KOPT-K1 (cell line): ENCODE measurements around the gene SLC17A9.
A peak's percentile ranks its signal among the peaks of the same experiment; 100 is the strongest.

Experiments
- H3K27ac ChIP-seq: fragments of 200-600 bp; sonication (generic); 2 replicates; pipeline ENCODE4 v1.5.1; 2016; ENCODE audit warnings: antibody characterized with exemption, mild to moderate bottlenecking, low read depth, low read length; ENCODE audit not compliant: poor library complexity, severe bottlenecking
- H3K36me3 ChIP-seq: fragments of 200-600 bp; sonication (generic); 2 replicates; pipeline ENCODE4 v1.5.1; 2017; ENCODE audit warnings: antibody characterized with exemption, mild to moderate bottlenecking, low read length, moderate library complexity; ENCODE audit not compliant: insufficient read depth
- H3K9me3 ChIP-seq: fragments of 200-600 bp; sonication (generic); 2 replicates; pipeline ENCODE4 v1.5.1; 2017; ENCODE audit warnings: antibody characterized with exemption, low read length, mild to moderate bottlenecking; ENCODE audit not compliant: insufficient read depth, poor library complexity, severe bottlenecking

The SLC17A9 gene

GRCh38 chr20:62972845-62973745 lies 20.6 kb downstream of the SLC17A9 start:
- Histone ChIP-seq H3K9me3 (no peaks in the 10 kb centered on the region), H3K27ac (no peak overlapping the region), H3K36me3 (no peaks in the 10 kb centered on the region)

- Histone ChIP-seq H3K9me3 (no peaks in the 10 kb centered on the region), H3K27ac (no peak overlapping the region), H3K36me3 (no peaks in the 10 kb centered on the region)
These were observed 22.8 kb downstream of the SLC17A9 start for GRCh38 chr20:62975251-62975760.

GRCh38 chr20:62975812-62976508 lies 23.5 kb downstream of the SLC17A9 start:
- no peak overlapping the region for H3K27ac ChIP-seq
- no peaks in the 10 kb centered on the region for H3K9me3 ChIP-seq
- no peaks in the 10 kb centered on the region for H3K36me3 ChIP-seq

GRCh38 chr20:62976886-62977285 lies 24.4 kb downstream of the SLC17A9 start:
- Histone ChIP-seq H3K36me3 (no peaks in the 10 kb centered on the region), H3K27ac (peak overlapping the region; percentile 71), H3K9me3 (no peaks in the 10 kb centered on the region)

GRCh38 chr20:62977613-62978560 lies 25.4 kb downstream of the SLC17A9 start:
- Histone ChIP-seq H3K9me3 (no peaks in the 10 kb centered on the region), H3K27ac (peak overlapping the region; percentile 71), H3K36me3 (no peaks in the 10 kb centered on the region)

GRCh38 chr20:62978561-62978943 lies 26.0 kb downstream of the SLC17A9 start:
- Histone ChIP-seq H3K9me3 (no peaks in the 10 kb centered on the region), H3K27ac (peak overlapping the region; percentile 71), H3K36me3 (no peaks in the 10 kb centered on the region)

- Histone ChIP-seq H3K36me3 (no peaks in the 10 kb centered on the region), H3K9me3 (no peaks in the 10 kb centered on the region), H3K27ac (peak overlapping the region; percentile 71)
These were observed 26.8 kb downstream of the SLC17A9 start for GRCh38 chr20:62979310-62979709.

GRCh38 chr20:62979876-62980373 lies 27.4 kb downstream of the SLC17A9 start:
- no peaks in the 10 kb centered on the region for H3K9me3 ChIP-seq
- peak overlapping the region; percentile 71 for H3K27ac ChIP-seq
- H3K36me3 ChIP-seq, result no peaks in the 10 kb centered on the region

- Histone ChIP-seq H3K9me3 (no peaks in the 10 kb centered on the region), H3K27ac (peak overlapping the region; percentile 71), H3K36me3 (no peaks in the 10 kb centered on the region)
These were observed 28.0 kb downstream of the SLC17A9 start for GRCh38 chr20:62980380-62980960.

GRCh38 chr20:62980970-62981369 lies 28.5 kb downstream of the SLC17A9 start:
- no peaks in the 10 kb centered on the region for H3K9me3 ChIP-seq
- peak overlapping the region; percentile 71 for H3K27ac ChIP-seq
- H3K36me3 ChIP-seq, result no peaks in the 10 kb centered on the region

GRCh38 chr20:62982124-62983075 lies 29.9 kb downstream of the SLC17A9 start:
- Histone ChIP-seq H3K36me3 (no peaks in the 10 kb centered on the region), H3K27ac (peak overlapping the region; percentile 38), H3K9me3 (no peaks in the 10 kb centered on the region)

GRCh38 chr20:62983210-62983609 lies 30.7 kb downstream of the SLC17A9 start:
- H3K27ac ChIP-seq, result no peak overlapping the region
- no peaks in the 10 kb centered on the region for H3K36me3 ChIP-seq
- H3K9me3 ChIP-seq, result no peaks in the 10 kb centered on the region

GRCh38 chr20:62984666-62985443 lies 32.3 kb downstream of the SLC17A9 start:
- H3K9me3 ChIP-seq, result no peaks in the 10 kb centered on the region
- no peak overlapping the region for H3K27ac ChIP-seq
- H3K36me3 ChIP-seq, result no peaks in the 10 kb centered on the region
